Measurements from ENCODE around the gene PRXL2B. TPM values are rescaled to one million over a fixed set of nuclear protein-coding genes. Genes with fewer than 3 reads are reported as not detected.

The PRXL2B gene
- total RNA-seq, 1 donor = 15.1 TPM

DNA sequence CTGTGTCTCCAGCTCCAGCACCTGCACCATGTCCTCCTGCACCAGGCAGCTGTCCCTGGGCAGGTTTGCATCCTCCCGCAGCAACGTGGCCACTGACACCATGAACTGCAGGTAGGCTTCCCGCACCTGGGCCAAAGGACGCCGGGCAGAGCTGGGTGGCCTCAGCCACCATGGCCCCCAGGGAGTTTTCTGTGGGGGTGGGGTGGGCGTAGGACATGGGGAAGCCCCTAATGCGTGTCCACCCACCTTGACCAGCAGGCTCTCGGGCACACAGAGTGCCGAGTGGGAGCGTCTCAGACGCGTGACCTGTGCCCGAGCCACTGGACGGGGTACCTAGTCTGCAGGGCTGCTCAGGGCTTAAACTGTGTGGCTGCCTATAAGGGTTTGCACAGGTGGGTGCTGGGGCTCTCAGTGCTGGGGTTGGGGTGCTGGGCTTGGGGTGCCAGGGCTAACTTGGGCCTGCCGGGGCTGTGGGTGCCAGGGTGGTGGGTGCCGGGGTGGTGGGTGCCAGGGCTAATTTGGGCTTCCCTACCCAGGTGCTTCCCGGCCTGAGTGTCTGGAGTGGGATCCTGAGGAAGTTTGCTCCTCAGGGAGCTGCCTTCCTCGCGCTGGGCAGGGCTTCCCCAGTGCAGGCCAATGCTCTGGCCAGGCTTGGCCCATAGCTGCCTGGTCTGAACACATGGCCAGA, 17.7 kb downstream of the PRXL2B start:
- H3K4me3 ChIP-seq (ENCODE audit: low read depth, low read length) = no peak overlapping the region
- TF ChIP-seq, protein P1, sequence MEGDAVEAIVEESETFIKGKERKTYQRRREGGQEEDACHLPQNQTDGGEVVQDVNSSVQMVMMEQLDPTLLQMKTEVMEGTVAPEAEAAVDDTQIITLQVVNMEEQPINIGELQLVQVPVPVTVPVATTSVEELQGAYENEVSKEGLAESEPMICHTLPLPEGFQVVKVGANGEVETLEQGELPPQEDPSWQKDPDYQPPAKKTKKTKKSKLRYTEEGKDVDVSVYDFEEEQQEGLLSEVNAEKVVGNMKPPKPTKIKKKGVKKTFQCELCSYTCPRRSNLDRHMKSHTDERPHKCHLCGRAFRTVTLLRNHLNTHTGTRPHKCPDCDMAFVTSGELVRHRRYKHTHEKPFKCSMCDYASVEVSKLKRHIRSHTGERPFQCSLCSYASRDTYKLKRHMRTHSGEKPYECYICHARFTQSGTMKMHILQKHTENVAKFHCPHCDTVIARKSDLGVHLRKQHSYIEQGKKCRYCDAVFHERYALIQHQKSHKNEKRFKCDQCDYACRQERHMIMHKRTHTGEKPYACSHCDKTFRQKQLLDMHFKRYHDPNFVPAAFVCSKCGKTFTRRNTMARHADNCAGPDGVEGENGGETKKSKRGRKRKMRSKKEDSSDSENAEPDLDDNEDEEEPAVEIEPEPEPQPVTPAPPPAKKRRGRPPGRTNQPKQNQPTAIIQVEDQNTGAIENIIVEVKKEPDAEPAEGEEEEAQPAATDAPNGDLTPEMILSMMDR (IDR thresholded peaks at IDR 0.05; ENCODE audit: insufficient read depth, low read depth, low read length) = no peak
- no peak for DNase-seq (ENCODE audit: low read depth)

DNA sequence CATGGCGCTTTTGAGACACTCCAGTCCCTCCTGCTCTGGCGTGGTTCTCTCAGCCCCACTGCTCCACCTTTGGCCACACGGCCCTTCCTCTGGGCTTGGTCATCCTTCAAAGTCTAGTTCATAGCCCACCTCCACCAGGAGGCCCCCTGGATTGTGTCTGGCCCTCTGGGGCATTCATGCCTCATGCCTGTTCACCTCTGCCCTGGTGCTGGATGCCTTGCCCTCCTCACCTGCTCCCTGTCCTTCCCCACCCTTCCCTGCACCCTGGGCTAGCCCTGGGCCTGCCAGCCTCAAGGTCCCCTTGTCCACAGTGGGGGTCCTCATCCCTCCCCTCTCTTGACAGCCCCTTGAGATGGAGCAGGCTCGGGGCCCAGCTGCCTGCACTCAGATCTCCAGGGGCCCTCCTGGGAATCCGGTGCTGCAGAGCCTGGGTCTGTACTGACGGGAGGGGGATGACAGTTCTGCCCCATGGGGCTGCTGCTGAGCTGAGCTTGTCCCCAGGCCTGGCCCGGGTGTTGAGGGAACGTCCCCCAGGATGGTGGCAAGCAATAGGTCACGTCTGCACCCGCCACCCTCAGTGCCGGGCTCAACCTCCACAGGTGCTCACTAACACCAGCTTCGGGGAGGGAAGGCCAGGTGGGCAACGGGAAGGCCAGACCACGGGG, 18.4 kb downstream of the PRXL2B start:
- H3K4me3 ChIP-seq (ENCODE audit: low read depth, low read length) = no peak overlapping the region
- TF ChIP-seq, protein P1 (IDR thresholded peaks at IDR 0.05; ENCODE audit: insufficient read depth, low read depth, low read length) = no peak
- no peak for DNase-seq (ENCODE audit: low read depth)

DNA sequence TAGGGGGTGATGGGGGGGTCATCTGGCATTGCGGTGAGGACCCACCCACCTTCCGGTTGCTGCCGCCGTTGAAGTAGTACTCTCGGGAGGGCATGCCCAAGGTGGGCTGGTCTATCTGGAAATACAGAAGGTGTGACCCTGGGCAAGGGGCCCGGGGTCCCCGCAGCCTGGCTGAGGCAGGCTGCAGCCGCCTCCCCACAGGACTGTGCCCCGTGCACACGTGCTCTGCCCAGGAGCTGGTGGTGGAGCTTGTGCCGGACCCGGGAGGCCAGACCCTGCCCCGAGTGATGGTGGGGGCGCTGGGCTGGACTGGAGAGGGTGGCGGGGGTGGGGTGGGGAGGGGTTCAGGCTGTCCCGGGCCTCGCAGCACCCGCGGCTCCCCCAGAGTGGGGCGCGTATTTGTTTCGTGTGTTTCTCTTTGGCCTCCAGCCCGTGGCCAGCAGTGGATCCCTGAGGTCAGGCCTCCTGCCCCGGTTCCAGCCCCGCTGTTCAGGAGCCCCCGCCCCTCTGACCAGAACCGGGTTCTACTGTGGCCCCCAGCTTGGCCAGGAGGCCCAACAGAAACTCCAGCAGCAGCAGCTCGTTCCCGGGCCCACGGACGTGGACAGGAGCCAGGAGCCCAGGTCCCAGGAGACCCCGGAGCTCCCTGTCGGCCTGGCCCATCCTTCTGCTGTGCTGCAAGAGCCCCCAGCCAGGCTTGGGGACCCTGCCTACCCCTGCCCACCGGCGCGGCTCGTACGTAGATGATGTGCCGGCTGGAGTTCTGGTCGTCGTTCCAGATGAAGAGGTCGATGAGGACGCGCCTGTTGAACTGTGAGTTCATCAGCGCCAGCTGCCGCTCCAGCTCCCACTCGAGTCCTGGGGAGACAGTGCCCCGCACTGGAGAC, 19.2 kb downstream of the PRXL2B start:
- DNase-seq (ENCODE audit: low read depth) = no peak
- TF ChIP-seq, protein P1 (IDR thresholded peaks at IDR 0.05; ENCODE audit: insufficient read depth, low read depth, low read length) = no peak
- H3K4me3 ChIP-seq (ENCODE audit: low read depth, low read length) = no peak overlapping the region

DNA sequence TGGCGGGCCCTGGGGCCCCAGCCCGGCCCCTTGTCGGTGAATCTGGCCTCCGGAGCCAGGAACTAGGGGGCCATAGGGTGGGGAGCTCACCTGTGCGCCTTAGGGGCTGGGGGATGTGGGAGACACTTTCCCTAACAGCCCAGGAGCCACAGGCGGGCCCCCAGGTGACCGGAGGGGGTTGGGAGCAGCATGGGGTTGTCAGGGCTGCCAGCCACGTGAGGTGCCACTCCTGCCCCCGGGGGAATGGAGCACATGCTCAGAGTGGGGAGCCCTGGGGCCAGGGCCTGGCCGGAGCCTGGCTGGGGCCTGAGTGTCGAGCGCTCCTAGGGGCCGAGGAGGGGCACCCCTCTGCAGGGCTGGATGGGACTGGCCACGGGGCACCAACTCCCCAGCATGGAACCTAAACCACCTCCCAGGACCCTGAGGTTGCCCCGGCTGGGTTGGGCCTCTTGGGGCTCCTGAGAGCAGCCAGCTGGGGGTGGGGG, 19.9 kb downstream of the PRXL2B start:
- no peak for DNase-seq (ENCODE audit: low read depth)
- no peak overlapping the region for H3K4me3 ChIP-seq (ENCODE audit: low read depth, low read length)
- TF ChIP-seq, protein P1 (IDR thresholded peaks at IDR 0.05; ENCODE audit: insufficient read depth, low read depth, low read length) = no peak

DNA sequence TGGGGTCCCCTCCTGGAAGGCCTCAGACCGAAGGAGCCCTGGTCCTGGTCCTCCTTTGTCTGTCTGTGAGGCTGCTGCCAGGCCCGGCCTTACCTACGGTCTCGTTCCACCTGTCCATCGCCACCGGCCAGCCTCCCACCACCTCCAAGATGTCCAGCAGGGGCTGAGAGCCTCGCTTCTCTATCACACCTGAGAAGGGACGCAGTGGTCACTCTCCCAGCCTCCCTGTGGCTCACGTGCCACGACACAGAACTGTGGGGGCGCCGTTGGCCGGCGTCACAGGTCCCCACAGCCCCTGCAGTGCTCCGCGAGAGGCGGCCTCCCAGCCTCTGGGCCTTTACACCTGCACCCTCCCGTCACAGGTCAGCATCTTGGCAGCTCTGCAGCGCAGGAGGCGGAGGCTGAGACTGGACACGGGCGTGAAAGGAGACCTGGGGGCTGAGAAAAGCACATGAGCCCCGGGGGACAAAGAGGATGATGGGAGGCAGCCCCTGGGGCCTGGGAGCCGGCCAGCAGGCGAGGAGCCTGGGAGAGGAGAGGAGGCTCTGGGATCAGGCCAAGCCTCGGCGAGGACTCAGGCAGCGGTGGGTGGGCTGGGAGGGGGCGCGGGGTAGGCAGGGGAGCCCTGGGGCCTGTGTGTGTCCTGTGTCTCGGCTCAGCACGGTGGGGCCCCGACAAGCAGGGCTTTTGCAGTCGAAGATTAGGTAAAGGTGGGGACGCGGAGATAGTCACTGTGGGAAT, 20.5 kb downstream of the PRXL2B start:
- TF ChIP-seq, protein P1 (IDR thresholded peaks at IDR 0.05; ENCODE audit: insufficient read depth, low read depth, low read length) = no peak
- no peak overlapping the region for H3K4me3 ChIP-seq (ENCODE audit: low read depth, low read length)
- no peak for DNase-seq (ENCODE audit: low read depth)

DNA sequence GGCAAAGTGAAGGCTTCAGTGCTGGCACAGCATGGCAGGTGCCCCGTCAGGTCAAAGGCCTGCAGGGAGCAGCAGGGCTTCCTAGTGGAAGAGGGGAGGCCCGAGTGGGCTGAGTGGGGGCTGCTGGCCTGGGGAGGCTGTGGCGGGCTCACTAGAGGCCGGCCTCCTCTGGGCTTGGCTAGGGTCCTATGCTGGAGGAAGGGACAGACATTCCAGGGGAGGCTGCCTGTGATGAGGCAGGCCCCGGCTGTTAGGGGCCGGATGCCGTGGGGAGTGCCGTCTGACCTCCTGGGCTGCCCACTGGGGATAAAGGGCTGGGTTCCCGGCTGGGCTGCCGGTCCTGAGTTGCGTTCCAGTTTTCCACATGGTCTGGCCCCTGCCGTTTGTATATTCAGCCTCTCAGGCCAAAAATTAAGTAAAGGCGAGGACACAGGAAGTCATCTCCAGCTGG, 21.1 kb downstream of the PRXL2B start:
- TF ChIP-seq, protein P1 (IDR thresholded peaks at IDR 0.05; ENCODE audit: insufficient read depth, low read depth, low read length) = no peak
- H3K4me3 ChIP-seq (ENCODE audit: low read depth, low read length) = no peak overlapping the region
- DNase-seq (ENCODE audit: low read depth) = no peak

Data from fibroblast of villous mesenchyme (primary cell).